ENCODE data around the gene SOX5.

GRCh38 chr12:23555180-23555824, 394.2 kb downstream of the SOX5 start:
- TF ChIP-seq CTCF (IDR thresholded peaks at IDR 0.05), result no peak
- TF ChIP-seq POLR2A (IDR thresholded peaks at IDR 0.05), result no peak
- TF ChIP-seq POLR2AphosphoS5 (IDR thresholded peaks at IDR 0.05), result no peak

Measured in breast epithelium (tissue), 3 donors.